ENCODE measurements around the gene CDH13. TPM values are rescaled to one million over a fixed set of nuclear protein-coding genes. Genes with fewer than 3 reads are reported as not detected.

Gene CDH13
- total and polyA plus RNA-seq, 12 donors, result 0.86 to 30.6 (median 2.4) TPM

GRCh38 chr16:83744441-83744981 is 1117.7 kb downstream of the CDH13 start:
- intact Hi-C loops (cut with DNase I), result no loop called here
- 45 to 51% (median 48%) methylated on average over 8 to 12 of the region's 12 CpGs for WGBS, 4 donors
- Histone ChIP-seq H3K4me1 (replicated peaks in 1 of 2) (no peaks in the 10 kb centered on the region), H3K27me3 (no peaks in the 10 kb centered on the region), H3K4me3 (no peak overlapping the region), H3K36me3 (replicated peaks in 1 of 2) (no peaks in the 10 kb centered on the region), H3K27ac (no peak overlapping the region), H3K9me3 (replicated peaks in 1 of 3) (no peaks in the 10 kb centered on the region)
- DNase-seq, result peak in 6 of 7 donors; percentile 23 to 70 (median 46)
- TF ChIP-seq POLR2A (IDR thresholded peaks at IDR 0.05) (no peak), CTCF (IDR thresholded peaks at IDR 0.05) (no peak)

GRCh38 chr16:83746611-83747010 is 1119.8 kb downstream of the CDH13 start:
- intact Hi-C loops (cut with DNase I), result no loop called here
- TF ChIP-seq CTCF (IDR thresholded peaks at IDR 0.05) (no peak), POLR2A (IDR thresholded peaks at IDR 0.05) (no peak)
- H3K4me3 ChIP-seq, result no peak overlapping the region

DNA sequence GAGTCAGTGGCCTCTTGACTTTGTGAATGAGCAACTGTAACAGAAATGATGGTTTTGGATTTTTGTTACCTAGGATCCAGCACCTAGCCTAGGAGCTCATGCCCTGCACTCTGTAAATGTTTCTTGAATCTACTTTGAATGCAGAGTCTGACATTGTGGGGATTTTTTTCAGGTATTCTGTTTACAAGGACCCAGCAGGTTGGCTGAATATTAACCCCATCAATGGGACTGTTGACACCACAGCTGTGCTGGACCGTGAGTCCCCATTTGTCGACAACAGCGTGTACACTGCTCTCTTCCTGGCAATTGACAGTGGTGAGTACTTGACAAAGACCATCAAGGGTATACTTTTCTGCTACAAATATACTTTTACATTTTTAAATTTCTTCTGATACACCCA is 1121.2 kb downstream of the CDH13 start:
- intact Hi-C loops (cut with DNase I), result no loop called here
- H3K36me3 ChIP-seq (replicated peaks in 1 of 2), result no peaks in the 10 kb centered on the region
- H3K27me3 ChIP-seq, result no peaks in the 10 kb centered on the region
- WGBS, 4 donors, result 76 to 90% (median 81%) methylated on average over 3 of the region's 3 CpGs
- no peaks in the 10 kb centered on the region for H3K4me1 ChIP-seq (replicated peaks in 1 of 2)
- TF ChIP-seq POLR2A (IDR thresholded peaks at IDR 0.05), result no peak
- TF ChIP-seq CTCF (IDR thresholded peaks at IDR 0.05), result no peak
- no peak for DNase-seq
- no peaks in the 10 kb centered on the region for H3K9me3 ChIP-seq (replicated peaks in 1 of 3)
- no peak overlapping the region for H3K4me3 ChIP-seq
- H3K27ac ChIP-seq, result no peak overlapping the region

More at GRCh38 chr16:83746611-83747010, 1119.8 kb downstream of the CDH13 start:
- H3K36me3 ChIP-seq (replicated peaks in 1 of 2), result no peaks in the 10 kb centered on the region
- H3K9me3 ChIP-seq (replicated peaks in 1 of 3), result no peaks in the 10 kb centered on the region
- no peaks in the 10 kb centered on the region for H3K27me3 ChIP-seq
- no peak overlapping the region for H3K27ac ChIP-seq
- DNase-seq, result no peak
- no peaks in the 10 kb centered on the region for H3K4me1 ChIP-seq (replicated peaks in 1 of 2)

DNA sequence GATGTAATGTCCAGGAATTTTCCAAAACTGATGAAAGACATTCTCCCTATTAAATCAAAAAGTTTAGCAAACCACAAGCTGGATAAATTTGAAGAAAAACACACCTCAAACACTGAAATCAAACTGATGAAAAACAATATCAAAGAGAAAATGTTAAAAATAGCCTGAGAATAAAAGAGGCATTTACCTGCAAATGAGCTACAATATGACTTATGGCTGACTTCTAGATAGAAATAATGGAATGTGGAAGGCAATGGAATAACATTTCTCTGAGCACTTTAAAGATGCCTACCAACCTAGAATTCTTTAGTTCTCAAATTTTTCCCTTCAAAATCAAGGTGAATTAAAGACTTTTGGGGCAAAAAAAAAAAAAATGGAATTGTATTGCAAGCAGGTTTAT is 1128.6 kb downstream of the CDH13 start:
- no peaks in the 10 kb centered on the region for H3K36me3 ChIP-seq (replicated peaks in 1 of 2)
- DNase-seq, result no peak
- peaks cover 5% of the 10 kb centered on the region for H3K27me3 ChIP-seq
- H3K4me1 ChIP-seq (replicated peaks in 1 of 2), result no peaks in the 10 kb centered on the region
- intact Hi-C loops (cut with DNase I), result no loop called here
- peaks cover 0 to 8% (median 0%) of the 10 kb centered on the region in 3 donors for H3K9me3 ChIP-seq (replicated peaks in 1 of 3)
- H3K27ac ChIP-seq, result no peak overlapping the region
- no peak for TF ChIP-seq POLR2A (IDR thresholded peaks at IDR 0.05)
- TF ChIP-seq CTCF (IDR thresholded peaks at IDR 0.05), result no peak
- no peak overlapping the region for H3K4me3 ChIP-seq

All from adrenal gland (tissue), 12 donors.